GM19240 (cell line): Measurements from ENCODE around the gene OR2T3.
"Not testable (repeated sequence)": the region's sequence is repeated elsewhere in the genome, so short reads cannot be mapped to it uniquely, and the experiment has no call there.

ENCODE experiments used
- DNase-seq: peaks from one replicate; pipeline ENCODE4 v3.0.0; 2011; ENCODE audit warnings: low spot score; ENCODE audit not compliant: insufficient read length

Gene OR2T3, protein sequence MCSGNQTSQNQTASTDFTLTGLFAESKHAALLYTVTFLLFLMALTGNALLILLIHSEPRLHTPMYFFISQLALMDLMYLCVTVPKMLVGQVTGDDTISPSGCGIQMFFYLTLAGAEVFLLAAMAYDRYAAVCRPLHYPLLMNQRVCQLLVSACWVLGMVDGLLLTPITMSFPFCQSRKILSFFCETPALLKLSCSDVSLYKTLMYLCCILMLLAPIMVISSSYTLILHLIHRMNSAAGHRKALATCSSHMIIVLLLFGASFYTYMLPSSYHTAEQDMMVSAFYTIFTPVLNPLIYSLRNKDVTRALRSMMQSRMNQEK

DNA sequence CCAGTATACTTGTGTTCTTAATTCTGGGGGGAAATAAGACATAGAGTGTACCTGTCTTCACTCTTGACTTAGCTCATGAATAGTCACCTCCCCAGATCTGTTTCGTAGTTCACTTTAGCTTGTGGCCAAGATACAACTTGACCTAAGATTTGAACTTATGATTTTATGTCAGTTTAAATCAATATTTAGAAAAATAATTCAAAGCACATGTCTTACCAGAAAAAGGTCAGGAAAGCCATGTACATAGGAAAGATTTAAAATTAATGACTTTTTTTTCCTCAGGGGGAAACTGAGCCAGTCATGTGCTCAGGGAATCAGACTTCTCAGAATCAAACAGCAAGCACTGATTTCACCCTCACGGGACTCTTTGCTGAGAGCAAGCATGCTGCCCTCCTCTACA lies at the start of gene OR2T3:
TSS of gene OR2T3 (plus strand) at position 301 of the 400 bp plus-strand sequence. CDS start at position 301, 0 bp downstream.
- DNase-seq: not testable (repeated sequence)

DNA sequence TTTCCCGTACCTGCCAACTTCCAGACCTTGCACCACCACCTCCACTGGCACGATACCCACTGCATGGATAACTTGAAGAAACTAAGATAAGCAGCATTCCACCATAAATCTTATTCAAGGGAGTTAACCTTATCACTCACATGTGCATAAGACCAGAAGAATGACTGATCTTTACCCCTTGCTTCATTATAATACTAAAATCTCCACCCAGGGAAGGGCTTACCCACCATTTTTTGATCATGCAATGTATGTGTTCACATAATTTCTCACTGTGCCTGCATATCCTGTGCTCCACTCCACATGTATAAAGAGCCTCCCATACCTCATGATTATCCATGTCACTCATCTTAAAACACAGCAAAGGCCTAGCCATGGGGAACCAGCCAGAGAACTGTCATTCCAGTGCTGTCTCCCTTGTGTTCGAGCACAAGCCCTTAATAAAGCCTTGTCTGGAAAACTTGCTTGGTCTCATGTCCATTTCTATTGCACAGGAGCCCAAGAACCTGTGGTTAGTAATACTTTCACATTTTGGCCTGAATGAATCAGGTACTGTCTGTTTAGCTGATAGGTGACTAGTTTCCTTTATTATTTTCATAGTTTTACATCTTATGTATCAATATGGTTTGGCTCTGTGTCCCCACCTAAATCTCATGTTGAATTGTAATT lies 45.5 kb upstream of the OR2T3 start:
- DNase-seq: not testable (repeated sequence)

GRCh38 chr1:248428192-248428533 lies 45.0 kb upstream of the OR2T3 start:
- DNase-seq: not testable (repeated sequence)

GRCh38 chr1:248431683-248432082 lies 41.5 kb upstream of the OR2T3 start:
- not testable (repeated sequence) for DNase-seq

GRCh38 chr1:248432201-248432600 lies 41.0 kb upstream of the OR2T3 start:
- DNase-seq: not testable (repeated sequence)

DNA sequence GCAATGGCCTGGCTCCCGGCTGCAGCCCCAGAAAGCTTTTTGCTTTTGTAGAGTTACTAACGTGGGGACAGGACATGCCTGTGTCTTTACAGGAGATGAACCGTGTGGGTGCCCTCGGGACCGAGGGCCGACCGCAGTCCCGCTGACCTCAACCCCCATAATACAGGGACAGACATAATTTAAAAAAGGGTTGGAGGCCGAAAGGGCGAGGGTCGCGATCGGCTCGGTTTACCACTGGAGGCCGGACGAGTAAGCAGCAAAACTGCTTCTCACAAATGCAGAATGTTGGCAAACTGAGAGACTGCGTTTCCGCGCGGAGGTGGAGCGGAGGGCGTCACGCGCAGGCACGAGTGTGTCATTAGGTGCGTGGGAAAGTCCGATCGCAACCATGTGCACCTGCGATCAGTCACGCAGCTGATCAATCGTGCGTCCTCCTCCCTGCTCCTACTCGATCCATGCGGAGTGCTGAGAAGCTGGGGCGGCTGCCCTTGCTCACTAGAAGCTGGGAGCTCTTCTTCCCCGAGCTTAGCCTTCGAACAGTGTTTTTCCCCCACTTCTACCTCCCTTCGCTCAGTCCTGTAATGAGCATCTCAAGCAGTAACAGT lies 39.2 kb upstream of the OR2T3 start:
- DNase-seq: not testable (repeated sequence)

DNA sequence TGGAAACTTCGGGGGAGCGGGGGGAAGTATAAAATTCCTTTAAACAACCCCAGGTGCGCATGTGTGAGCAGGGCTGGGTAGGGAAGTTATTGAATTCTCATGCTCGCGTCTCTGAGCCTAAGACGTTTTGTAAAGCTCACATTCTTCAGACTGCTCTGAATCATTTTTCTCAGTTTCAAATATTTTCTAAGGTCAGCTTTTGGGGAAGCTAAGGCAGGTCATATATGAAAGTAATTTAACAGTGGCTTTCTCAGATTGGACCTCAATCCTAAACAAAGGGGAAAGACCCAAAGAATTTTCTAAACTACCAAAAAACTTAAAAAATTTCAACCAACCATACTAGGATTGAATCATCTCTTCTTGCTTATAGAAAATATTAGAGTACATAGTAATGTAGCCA lies 38.2 kb upstream of the OR2T3 start:
- not testable (repeated sequence) for DNase-seq

GRCh38 chr1:248436303-248436702 lies 36.8 kb upstream of the OR2T3 start:
- DNase-seq: not testable (repeated sequence)

DNA sequence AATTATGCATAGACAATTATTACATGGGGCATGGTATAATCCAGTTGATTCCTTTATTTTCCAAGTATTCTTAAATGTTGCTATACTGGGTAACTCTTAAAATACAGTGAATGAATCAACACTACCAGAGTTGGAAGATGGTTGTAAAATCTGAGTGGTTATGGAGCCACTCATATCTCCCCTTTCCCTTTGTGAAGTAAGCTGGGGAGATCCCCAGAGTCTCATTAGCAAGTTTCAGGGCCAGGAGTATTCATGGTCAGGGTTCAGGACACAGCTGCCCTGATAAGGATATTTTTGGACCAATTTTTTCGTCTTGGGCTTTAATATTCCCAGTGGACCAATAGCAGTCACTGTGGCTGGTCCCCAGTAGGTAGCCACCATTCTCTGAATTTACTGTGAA lies 34.5 kb upstream of the OR2T3 start:
- DNase-seq: not testable (repeated sequence)

- DNase-seq: not testable (repeated sequence)
These were observed 33.9 kb upstream of the OR2T3 start for GRCh38 chr1:248439283-248439682.

GRCh38 chr1:248442500-248443277 lies 30.5 kb upstream of the OR2T3 start:
- DNase-seq: not testable (repeated sequence)

- not testable (repeated sequence) for DNase-seq
These were observed 28.5 kb upstream of the OR2T3 start for GRCh38 chr1:248444603-248445002.

DNA sequence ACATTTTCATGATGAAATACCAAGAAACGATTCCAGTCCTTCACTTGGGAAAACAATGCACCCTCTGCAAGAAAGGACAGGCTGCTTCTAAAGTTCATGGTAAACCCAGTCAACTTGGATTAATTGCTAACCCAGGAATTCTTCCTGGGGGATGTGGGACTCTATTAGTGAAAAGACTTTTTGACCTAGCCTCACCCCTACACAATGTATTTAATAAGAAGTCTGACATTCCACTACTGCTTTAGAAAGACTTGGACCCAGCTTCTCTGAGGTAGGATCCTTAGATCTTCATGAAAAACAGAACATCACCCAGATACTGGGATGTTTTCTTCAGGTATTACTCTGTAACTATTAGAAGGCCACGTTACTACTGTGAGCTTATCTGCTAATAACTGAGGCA lies 27.8 kb upstream of the OR2T3 start, which contains the start of gene OR2T2:
TSS of gene OR2T2 (plus strand) at position 239 of the 400 bp plus-strand sequence. CDS start 7,161 bp downstream, outside the sequence.
- not testable (repeated sequence) for DNase-seq

DNA sequence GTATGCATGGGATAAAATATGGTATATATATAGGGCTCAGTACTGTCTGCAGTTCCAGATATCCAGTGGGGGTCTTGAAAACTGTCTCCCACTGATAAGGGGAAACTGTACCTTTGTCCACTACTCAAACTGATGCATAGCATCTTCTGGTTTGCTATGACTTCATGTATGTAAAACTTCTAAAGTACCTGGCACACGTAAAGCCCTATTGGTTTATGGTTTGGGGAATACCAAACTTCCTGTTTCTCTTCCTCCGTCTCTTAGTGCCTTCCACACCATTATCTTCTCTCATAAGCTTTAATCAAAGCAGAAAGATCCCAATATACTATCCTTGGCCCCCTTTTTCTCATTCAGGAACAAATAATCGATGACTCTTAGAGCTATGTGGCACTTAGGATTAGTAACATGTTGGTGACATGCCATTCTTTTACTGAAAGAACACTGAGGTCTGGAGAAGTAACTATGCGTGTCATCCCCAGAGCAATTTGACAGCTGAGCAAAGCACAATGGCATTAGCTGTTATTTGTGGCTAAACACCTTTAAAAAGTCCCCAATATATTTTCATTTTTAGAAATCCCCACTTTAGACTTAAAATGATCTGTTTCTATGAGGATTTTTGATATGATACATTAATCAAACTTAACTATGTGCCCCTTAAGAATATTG lies 24.6 kb upstream of the OR2T3 start:
- DNase-seq: not testable (repeated sequence)

DNA sequence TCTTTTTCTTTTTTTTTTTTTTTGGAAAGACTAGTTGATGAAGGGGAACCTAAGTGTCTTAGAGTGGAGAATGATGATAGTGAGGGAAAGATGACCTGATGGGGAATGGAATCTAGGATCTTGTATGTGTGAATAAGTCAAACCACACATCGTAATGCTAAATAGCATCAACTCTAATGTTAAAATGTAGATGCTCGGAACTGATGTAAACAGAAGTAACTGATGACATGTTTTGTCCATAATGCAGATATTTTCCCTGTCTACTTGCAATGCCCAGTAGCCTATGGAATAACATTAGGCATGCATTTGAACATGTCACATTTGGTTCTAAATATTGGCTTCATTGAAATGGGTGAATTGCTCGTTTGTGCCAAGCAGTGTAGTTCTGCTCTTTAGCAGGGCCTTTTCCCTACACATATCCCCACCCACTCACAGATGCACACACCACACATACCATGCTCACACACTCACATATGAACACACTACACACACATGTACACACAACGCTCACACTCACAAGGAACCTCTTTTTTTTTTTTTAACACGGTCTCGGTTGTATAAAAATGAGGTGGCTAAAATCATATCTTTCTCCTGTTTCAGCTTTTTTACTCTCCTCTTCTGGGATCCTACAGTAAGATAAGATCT lies 23.2 kb upstream of the OR2T3 start:
- not testable (repeated sequence) for DNase-seq

DNA sequence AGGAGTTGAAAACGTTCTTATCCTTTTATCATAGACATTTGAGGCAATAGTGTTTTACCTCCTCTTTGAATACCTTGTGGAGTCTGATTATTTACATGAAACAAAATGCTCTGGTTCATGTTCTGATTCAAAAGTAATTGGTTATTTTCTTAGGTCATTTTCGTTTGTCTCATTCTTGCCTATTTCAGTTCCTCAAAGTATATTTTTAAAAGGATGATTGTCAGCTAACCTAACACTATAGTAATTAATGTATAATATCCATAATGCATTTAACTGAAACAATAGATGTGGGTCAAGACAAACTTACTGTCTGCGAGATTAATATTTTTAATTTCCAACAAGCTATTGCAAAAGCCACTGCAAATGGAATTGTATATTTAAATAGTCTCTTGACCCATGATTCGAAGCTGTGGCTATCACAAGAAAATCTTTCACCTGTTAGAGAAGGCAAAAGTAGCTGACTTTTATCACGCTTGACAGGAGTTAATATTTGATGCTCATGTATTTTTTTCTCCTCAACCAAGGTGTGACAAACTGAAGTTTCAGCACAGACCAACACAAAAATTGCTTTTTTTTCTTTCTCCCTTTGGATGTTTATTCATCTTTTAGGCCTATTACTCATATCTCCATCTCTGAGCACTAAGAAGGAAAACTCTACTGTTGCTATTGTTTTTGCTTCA lies 22.5 kb upstream of the OR2T3 start:
- DNase-seq: not testable (repeated sequence)

DNA sequence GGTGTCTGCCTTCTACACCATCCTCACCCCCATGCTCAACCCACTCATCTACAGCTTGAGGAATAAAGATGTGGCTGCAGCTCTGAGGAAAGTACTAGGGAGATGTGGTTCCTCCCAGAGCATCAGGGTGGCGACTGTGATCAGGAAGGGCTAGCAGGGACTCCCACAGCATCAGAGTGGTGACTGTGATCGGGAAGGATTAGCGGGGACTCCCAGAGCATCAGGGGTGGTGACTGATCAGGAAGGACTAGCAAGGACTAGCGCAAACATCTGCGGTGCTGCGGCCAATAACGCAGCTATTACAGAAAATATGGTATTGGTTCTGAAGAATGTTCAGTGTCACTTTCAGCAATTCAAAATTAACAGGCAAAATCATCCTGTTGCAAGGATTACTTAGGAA lies 19.5 kb upstream of the OR2T3 start:
- DNase-seq: not testable (repeated sequence)

DNA sequence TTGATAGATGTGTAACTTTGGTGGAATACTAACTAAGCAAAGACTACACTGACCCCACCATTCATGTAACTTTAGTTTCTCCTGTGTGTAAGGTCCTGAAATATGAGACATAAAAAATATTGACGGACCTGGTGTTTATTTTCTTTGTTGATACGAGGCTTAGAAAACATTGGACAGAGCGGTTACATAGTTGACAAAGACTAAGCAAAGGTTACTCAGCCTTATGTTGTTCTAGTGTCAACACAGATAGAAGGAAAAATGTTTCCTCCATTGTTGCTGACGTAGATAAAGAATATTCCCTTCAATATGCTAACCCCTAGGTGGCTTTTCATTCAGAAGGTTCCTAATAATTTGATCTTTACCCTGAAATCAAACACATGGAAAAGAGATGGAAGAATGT lies 18.1 kb upstream of the OR2T3 start:
- not testable (repeated sequence) for DNase-seq

- not testable (repeated sequence) for DNase-seq
These were observed 16.5 kb upstream of the OR2T3 start for GRCh38 chr1:248456635-248457034.

DNA sequence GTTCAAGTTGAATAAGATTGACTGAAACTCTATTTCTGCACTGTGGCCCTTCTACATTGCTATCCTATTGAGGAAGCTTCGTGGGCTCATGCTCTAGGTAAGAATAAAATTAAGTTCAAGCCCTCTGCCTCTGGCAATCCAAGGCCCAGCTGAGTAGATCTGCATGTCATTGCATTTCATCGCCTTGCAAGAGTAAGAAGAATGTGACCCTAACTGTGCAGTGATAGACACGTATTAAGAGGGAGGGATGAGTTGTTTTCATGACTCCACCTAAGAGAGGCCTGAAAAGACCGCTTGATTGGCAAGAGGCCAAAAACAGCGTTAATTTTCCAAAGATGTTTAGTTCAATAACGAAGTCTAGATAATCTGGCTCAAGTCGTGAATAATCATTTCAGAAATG lies 14.0 kb upstream of the OR2T3 start:
- DNase-seq: not testable (repeated sequence)
